MCF 10A (cell line): ENCODE data around the gene KAZN. TPM values are rescaled to one million over a fixed set of nuclear protein-coding genes. Genes with fewer than 3 reads are reported as not detected.
A peak's percentile ranks its signal among the peaks of the same experiment; 100 is the strongest.

Source experiments
- BruUV-seq: library from RNA; stranded (reverse); fragments of 400-500 nt; replicated peaks from 2 replicates; lab custom pipeline; 2021; lab: Mats Ljungman, UMichigan
- CTCF ChIA-PET: fragments of 300-600 bp; sonication (Branson Sonifier 250); formaldehyde crosslinking; extraction: SDS; loops from one replicate; lab custom pipeline; 2021; ENCODE audit warnings: antibody characterized with exemption, inconsistent platforms; lab: Yijun Ruan, JAX
- POLR2A ChIA-PET: fragments of 300-600, 350-650 bp; sonication (Branson Sonifier 250); formaldehyde crosslinking; extraction: SDS; loops from one replicate; lab custom pipeline; 2020; ENCODE audit warnings: antibody characterized with exemption, inconsistent platforms; lab: Yijun Ruan, JAX
- DNase-seq: peaks from one replicate; pipeline ENCODE4 v3.0.0-alpha.2; 2018; ENCODE audit not compliant: unreplicated experiment
- H3K27ac Mint-ChIP-seq: one replicate; pipeline ENCODE4 v1.8.0; 2022; ENCODE audit warnings: mild to moderate bottlenecking, low read depth, mixed read lengths; ENCODE audit not compliant: unreplicated experiment
- H3K27me3 Mint-ChIP-seq: one replicate; pipeline ENCODE4 v1.8.0; 2022; ENCODE audit warnings: mixed read lengths; ENCODE audit not compliant: insufficient read depth, unreplicated experiment
- H3K36me3 Mint-ChIP-seq: one replicate; pipeline ENCODE4 v1.8.0; 2022; ENCODE audit warnings: mild to moderate bottlenecking, moderate library complexity, mixed read lengths; ENCODE audit not compliant: insufficient read depth, unreplicated experiment
- H3K4me1 Mint-ChIP-seq: one replicate; pipeline ENCODE4 v1.8.0; 2022; ENCODE audit warnings: mixed read lengths; ENCODE audit not compliant: insufficient read depth, unreplicated experiment
- H3K4me3 Mint-ChIP-seq: one replicate; pipeline ENCODE4 v1.8.0; 2022; ENCODE audit warnings: mild to moderate bottlenecking, moderate library complexity, mixed read lengths; ENCODE audit not compliant: unreplicated experiment
- H3K9me3 Mint-ChIP-seq: one replicate; pipeline ENCODE4 v1.8.0; 2022; ENCODE audit warnings: mixed read lengths; ENCODE audit not compliant: unreplicated experiment
- CTCF ChIP-seq: fragments of 200-600 bp; IDR thresholded peaks from one replicate; pipeline ENCODE4 v1.8.0; 2022; ENCODE audit warnings: antibody characterized with exemption, mild to moderate bottlenecking; ENCODE audit not compliant: unreplicated experiment
- intact Hi-C: fragments of 100-400 bp; cut with micrococcal nuclease; formaldehyde crosslinking; loops from 2 replicates; pipeline ENCODE4 v1.14.1; 2022
- total RNA-seq: library from RNA; stranded (reverse); gene quantifications from 2 replicates; pipeline ENCODE4 v1.2.3, GENCODE V29; 2022

KAZN gene
- total RNA-seq, 1 experiment from 2014 or later: 3.3 TPM

- no peak overlapping the region for H3K4me3 Mint-ChIP-seq
- BruUV-seq: no TSS peak
- H3K36me3 Mint-ChIP-seq: no peaks in the 10 kb centered on the region
- no peaks in the 10 kb centered on the region for H3K27me3 Mint-ChIP-seq
- no peak for TF ChIP-seq CTCF
- POLR2A ChIA-PET: no interaction called here
- CTCF ChIA-PET: interaction anchor here (0.6 kb wide), 1 partner anchor 9 kb away, joined by 3 read pairs; no protein-coding TSS in a partner anchor
- peaks cover 13% of the 10 kb centered on the region for H3K4me1 Mint-ChIP-seq
- intact Hi-C loops: no loop called here
- DNase-seq: no peak
- no peaks in the 10 kb centered on the region for H3K9me3 Mint-ChIP-seq
- H3K27ac Mint-ChIP-seq: no peak overlapping the region
Observed at GRCh38 chr1:14964711-14965055, 366.2 kb downstream of the KAZN start.

GRCh38 chr1:14968251-14968851, 369.9 kb downstream of the KAZN start:
- TF ChIP-seq CTCF: no peak
- Mint-ChIP-seq H3K9me3 (no peaks in the 10 kb centered on the region), H3K36me3 (no peaks in the 10 kb centered on the region), H3K4me1 (peaks cover 18% of the 10 kb centered on the region), H3K27ac (peak overlapping the region; percentile 71), H3K27me3 (no peaks in the 10 kb centered on the region), H3K4me3 (no peak overlapping the region)
- BruUV-seq: no TSS peak
- intact Hi-C loops: no loop called here
- POLR2A ChIA-PET: interaction anchor here (0.6 to 0.9 kb wide), 2 partner anchors 14 to 1048 kb away, joined by 3 to 4 read pairs; no protein-coding TSS in a partner anchor
- CTCF ChIA-PET: no interaction called here
- DNase-seq: peak; percentile 48

GRCh38 chr1:14969006-14969405, 370.5 kb downstream of the KAZN start:
- no TSS peak for BruUV-seq

More at GRCh38 chr1:14969006-14969405, 370.5 kb downstream of the KAZN start:
- ChIA-PET POLR2A (interaction anchor here (0.6 to 0.9 kb wide), 2 partner anchors 15 to 1049 kb away, joined by 3 to 4 read pairs; no protein-coding TSS in a partner anchor), CTCF (no interaction called here)
- Mint-ChIP-seq H3K4me3 (no peak overlapping the region), H3K27me3 (no peaks in the 10 kb centered on the region), H3K27ac (peak overlapping the region; percentile 71), H3K9me3 (no peaks in the 10 kb centered on the region), H3K36me3 (peaks cover 6% of the 10 kb centered on the region), H3K4me1 (peaks cover 18% of the 10 kb centered on the region)
- DNase-seq: no peak
- TF ChIP-seq CTCF: no peak
- intact Hi-C loops: no loop called here
